HuH-7.5 (cell line): ENCODE measurements around the gene SALL1.

Experiments
- DNase-seq: peaks from one replicate; pipeline ENCODE4 v3.0.0; 2011; ENCODE audit warnings: low spot score

SALL1 gene

GRCh38 chr16:51150888-51151320 is at the start of gene SALL1:
SALL1 (minus strand) TSS chr16:51151270; CDS start chr16:51151241, 29 bp downstream.
- DNase-seq: no peak

GRCh38 chr16:51200793-51201192 is 49.7 kb upstream of the SALL1 start:
- DNase-seq: no peak

DNA sequence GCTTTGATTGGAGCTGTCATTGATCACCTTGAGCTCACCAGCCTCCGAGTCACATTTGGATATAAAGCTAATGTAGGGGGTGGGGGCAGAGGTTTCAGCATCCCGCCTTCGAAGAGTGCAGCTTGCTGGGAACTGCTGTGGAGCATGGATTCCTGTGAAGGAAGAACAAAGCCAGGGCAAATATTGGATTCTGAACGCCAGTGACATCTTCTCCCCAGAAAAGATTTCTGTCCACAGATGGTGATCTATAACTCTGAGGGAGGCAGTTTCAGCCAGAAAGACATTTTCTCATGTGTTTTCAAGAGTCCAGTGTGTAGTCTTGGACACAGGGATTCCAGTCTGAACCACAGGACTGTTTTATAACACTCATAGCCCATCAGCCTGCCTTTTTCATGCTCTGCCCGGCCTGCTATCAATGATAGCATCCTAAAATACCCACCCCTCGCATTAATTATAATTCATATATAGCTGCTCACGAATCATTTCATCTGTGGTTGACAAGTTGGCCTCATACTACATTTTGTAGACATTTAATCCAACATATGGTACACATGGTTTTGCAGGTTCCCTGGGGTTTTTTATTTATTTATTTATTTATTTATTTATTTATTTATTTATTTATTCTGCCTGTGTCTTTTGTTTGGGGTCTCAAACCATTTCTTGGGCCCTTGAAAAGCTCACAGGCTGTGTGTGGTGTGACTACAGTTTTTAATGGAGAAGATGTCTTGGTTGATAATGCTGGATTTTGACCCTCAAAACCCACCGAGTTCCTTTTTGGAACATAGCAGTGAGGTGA is 47.1 kb upstream of the SALL1 start:
- DNase-seq: no peak

GRCh38 chr16:51193879-51194278 is 42.8 kb upstream of the SALL1 start:
- no peak for DNase-seq

DNA sequence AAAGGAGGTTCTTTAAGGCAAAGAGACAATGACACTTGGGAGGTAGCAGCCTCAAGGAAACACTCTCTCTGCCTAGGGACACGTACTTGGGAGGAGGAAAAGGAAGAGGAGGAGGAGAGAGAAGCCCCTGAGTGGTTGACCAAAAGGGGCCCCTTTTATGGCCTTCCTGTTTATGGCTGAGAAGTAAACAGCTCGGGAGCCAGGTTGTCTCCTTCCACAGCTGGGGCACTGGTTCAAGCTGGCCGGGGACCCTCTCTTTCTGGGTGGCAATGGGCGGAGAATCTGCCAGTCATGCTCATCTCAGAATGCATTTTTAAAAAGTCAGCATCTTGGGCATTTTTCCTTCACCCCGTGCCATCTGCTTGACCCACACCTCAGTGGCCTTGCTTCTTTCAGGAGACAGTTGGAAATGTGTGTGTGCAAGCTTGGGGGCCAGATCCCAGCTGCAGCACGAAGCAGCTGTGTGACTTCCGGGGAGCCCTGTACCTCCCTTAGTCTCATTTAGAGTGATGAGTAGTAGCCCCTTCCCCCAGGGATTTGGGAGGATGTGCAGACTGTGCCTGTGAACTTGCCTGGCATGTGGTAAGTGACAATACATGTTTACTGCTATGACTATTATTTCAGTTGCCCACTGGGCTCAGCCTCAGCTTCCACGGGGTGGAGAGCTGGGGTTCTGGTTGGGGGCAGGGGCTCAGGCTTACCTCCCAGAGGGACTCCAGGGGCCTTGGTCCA is 33.8 kb upstream of the SALL1 start:
- DNase-seq: no peak

DNA sequence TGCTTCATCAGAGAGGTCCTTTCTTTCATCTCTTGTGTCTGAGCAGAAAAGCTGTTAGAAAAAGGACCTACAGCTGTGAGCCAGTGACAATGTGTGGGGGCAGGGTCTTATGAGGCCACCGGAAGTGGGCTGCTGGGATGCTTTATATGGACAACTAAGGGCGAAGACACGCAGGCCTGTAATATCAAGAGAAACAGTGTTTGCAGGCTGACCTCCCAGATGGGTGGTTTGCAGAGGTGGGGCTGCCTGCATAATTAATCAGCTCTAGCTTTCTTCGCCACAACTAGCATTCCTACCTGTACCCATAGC is 30.4 kb upstream of the SALL1 start:
- no peak for DNase-seq

- no peak for DNase-seq
These were observed 29.8 kb upstream of the SALL1 start for GRCh38 chr16:51180719-51181502.

DNA sequence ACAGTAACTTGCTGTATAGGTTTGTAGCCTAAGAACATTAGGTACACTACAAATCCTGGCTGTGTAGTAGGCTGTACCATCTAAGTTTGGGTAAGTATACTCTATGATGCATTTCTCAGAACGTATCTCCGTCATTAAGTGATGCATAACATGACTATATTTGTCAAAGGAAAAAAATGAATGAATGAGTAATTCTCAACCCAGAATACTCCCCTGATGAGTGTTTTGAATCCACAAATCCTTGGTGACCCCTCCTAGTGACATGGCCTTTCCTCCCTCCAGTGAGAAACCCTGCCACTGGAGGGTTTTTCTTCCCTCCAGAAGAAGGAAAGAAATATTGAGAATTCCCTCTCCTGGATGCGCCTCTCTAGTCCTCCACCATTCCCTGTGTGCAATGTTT is 24.0 kb upstream of the SALL1 start:
- DNase-seq: no peak

DNA sequence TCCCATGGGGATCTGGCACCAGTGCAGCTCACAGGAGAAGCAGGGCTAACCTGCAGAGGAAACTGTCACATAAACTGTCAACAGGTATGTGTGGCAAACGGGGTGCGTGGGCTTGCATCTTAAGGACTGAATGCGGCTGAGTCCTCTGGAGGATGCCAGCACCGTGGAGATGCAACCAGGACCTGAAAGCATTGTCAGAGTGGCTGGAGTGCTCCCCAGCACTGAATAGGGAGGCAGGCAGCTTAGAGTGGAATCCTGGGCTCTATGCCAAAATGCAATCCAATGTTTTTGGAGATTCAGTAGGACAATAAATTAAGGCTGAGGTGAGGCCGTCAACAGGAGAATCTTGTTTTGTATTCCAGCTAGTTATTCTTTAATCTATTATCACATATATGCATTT is 21.3 kb upstream of the SALL1 start:
- no peak for DNase-seq

DNA sequence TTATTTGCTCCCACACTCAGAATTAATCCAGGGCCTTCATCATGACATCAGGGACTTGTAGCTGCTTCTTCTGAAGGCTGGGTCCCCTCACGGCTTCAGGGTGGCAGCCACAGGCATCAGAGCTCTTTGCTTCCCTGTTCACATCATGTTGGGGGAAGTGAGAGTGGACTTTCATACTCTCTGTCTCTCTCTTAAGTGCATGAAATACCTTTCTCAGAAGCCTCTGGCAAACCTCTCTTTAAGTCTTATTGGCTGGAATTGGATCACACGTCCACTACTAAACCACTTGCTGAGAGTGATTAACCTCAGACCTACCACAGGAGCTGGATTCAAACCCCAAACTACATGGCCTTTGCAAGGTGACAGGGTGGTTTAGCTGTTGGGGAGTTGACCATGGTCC is 17.7 kb upstream of the SALL1 start:
- no peak for DNase-seq

DNA sequence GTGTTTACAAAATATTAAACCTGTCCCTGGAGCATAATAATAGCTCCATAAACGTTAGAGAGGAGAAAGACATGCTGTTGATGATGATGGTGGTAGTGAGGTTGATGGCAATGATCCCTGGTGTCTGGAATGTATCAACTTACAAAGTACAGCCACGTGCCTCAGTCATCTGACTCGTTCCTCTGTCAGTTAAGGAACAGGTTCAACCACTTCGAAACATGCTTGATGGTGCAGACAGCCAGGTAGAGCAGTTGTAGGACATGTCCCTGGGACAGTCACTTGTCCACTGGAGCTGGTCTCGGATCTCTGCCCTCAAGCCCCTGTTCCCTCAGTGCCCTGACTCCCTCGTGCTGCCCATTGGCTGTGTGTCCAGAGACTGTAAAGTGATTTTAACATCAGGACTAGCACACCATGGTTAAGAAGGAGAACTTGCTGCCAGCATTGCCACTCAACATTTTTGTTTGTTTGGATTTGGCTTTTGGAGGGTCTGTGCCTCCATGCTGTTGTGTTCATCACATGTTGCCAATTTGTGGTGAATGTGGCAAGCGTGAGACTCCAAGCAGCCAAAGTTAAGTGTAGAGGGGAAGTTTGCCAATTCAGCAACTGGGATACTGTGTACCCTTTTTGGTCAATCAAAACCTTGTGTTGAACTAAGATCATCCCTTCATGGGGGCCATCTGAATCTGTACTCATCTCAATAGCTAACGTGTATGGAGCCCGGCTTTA is 16.3 kb upstream of the SALL1 start:
- no peak for DNase-seq

- no peak for DNase-seq
These were observed 15.5 kb upstream of the SALL1 start for GRCh38 chr16:51166541-51166940.

DNA sequence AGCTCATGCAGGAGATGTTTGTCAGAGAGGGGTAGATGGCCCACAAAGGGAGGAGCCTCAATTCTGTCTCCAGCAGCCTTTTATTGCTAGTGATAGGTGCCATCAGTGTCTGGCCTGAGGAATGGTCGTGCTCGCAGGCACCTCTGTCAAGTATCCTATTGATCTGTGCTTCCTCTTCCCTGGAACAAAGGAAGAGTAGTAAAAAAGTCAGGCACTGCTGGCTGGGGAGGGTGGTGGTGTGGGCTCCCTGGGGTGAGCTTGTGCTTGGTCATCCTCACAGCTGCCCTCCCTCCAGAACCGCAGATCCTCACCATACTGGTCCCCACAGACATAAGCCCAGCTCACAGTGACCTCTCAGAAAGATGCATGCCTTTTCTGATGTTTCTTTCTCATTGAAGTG is 15.0 kb upstream of the SALL1 start:
- no peak for DNase-seq

DNA sequence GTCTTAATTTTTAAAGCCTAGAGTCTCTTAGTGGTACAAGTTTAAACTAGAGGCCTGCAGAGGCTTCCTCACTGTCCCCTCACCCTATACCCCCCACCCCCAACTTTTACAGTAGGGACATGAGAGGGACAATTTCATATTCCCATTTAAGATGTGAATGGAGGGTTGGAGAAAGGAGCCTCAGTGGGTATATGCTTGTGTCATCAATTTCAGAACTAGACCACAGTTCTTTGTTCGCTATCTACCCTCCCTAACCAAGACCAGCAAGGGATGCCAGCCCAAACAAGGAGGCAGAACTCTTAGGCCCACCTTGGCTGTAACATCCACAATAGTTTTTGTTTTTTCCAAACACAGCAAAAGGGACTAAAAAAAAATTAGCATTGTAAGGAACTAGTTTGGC is 14.0 kb upstream of the SALL1 start:
- no peak for DNase-seq

DNA sequence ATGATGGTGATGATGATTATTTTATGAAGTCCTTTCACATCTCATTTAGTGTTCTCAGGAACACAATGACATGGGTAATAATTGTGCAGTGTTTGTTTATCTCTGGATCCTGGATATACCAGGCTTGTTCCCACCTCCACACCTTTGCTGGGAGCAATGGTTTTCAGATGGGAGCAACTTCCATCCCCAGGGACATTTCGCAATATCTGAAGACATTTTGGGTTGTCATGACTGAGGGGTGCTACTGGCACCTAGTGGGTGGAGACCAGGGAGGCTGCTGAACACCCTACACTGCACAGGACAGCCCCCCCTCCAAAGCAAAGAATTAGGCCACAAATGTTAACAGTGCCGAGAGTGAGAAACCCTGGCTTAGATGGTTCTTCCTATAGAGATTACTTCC is 13.5 kb upstream of the SALL1 start:
- no peak for DNase-seq

DNA sequence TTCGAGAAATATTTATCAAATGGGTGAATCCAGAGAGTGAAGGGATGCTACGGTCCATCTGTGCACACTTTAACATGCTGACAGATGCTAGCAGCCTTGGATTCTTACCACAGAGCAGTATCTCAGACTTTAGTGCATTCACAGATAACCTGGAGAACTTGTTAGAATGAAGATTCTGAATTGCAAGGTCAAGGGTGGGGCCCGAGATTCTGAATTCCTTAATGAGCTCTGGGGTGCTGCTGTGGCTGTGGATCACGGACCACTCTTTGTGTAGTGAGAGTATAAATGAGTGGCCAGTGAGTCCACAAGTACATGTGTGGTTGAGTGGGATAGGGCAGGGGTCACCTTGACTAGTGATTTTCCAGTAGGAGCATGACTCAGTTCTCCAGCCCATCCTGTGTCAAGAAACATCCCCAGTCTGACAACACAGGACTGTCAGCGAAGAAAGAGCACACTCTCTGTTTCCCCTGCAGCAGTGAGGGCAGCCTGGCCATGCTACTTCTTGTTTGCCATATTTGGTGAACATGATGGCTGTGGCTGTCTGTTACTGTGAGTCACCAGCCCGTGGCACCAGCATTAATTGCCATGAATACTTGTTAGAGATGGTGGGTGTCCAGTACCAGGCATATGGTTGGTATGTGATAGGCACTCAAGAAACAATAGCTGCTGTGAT is 13.0 kb upstream of the SALL1 start:
- no peak for DNase-seq

GRCh38 chr16:51163366-51163765 is 12.3 kb upstream of the SALL1 start:
- DNase-seq: no peak

DNA sequence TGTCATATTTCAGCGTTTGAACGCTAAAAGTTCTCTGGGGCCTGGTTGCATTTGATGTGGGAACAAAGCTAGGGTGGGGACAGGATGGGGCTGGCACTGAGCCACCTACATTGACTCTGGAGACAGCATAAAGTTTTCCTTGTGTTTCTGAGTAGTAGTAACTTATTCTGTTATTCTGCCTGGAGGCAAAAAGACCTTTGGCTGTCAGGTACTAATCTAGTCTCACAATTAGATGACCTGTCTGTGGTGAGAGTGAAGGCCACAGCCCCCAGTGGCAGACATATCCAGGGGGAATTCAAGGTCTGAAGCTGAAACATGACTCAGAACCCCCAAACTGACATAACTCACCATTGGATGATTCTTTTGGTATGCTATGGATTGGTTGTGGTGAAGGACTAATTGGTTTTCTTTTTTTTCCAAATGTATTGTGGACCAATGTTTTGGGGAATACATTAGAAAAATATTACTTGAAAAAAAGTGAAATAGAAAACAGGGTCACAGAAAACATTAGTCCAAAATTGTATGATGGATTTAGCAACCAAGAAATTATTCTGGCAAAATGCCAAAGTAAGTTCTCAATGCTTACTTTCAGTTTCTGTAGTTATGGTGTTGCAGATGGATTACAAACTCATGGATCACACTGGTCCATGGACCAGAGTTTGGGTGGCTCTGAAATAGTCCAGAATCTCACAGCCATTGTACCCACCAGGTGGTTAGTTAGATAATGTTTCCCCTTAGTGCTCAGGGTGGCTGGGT is 10.5 kb upstream of the SALL1 start:
- DNase-seq: no peak

DNA sequence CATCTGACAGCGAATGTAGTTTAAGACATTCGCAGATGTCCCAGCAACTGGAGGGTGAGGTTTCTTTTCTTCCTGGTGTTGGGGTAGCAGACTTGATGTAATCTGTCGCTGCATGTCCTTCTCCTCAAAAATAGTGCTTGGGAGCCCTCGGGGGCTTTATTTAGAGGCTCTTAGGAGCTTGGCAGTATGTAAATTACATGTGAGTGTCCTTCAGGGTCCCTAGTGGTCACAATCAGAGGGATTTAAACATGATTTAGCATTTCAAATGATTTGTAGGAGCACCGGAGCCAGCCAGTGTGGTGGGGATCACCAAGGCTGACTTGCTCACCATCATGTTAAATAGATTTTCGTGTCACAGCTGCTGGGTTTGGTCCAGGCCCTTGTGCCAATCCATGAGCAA is 8.8 kb upstream of the SALL1 start:
- no peak for DNase-seq

DNA sequence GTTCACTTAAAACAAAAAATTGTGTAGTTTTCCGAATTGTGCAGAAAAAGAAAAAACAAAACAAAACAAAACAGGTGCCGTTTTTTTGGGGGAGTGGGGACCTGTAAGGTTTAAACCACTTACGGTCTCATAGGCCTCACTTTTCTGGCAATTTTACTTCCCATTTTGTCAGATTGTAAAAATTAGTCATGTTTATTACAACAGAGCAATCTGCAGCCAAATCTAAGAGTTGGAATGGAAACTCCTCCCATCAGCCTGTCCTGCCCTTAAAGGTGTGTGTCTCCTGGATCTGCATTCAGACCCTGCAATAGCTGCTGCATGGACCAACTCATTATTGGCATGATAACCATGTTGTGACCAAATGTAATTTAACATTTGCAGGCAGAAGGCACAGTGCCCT is 8.2 kb upstream of the SALL1 start:
- no peak for DNase-seq

DNA sequence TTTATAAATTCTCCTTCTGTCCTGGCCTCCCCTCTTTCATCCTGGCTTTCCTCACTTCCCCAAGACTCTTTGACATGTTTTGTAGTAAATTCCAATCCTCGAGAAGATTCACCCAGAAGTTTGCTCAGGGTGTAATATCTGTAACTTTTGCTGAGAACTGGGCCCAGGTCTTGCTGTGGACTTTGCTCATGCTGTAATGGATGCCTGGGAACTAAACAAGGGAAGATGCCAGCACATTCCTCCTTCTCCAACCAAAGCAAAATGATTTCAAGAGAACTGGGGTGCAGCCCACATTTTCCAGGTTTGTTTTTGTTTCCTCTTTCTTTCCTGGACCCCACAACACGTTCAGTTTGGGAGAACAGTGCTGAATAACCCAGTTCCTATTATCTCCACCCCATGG is 6.6 kb upstream of the SALL1 start:
- no peak for DNase-seq
